HepG2 (cell line): Measurements from ENCODE around the gene GGA2. TPM values are rescaled to one million over a fixed set of nuclear protein-coding genes. Genes with fewer than 3 reads are reported as not detected.

Experiments
- ATAC-seq: fragments of 200-7000 bp; cut with Tn5 transposase; 3 replicates; pipeline ENCODE4 v1.9.1; 2020; ENCODE audit warnings: mild to moderate bottlenecking, moderate library complexity
- BruUV-seq: library from RNA; stranded (reverse); fragments of 400-500 nt; replicated peaks from 2 replicates; lab custom pipeline; 2021; lab: Mats Ljungman, UMichigan
- CTCF ChIA-PET: fragments of 300-600 bp; formaldehyde crosslinking; extraction: SDS; loops from one replicate; lab custom pipeline; 2021; ENCODE audit warnings: low total read pairs, inconsistent platforms, low intra/inter-chr PET ratio; lab: Yijun Ruan, JAX
- POLR2A ChIA-PET: fragments of 350-600 bp; sonication (Branson Sonifier 250); formaldehyde crosslinking; loops from one replicate; lab custom pipeline; 2020; ENCODE audit warnings: antibody characterized with exemption, inconsistent platforms; lab: Yijun Ruan, JAX
- DNase-seq: peaks from one replicate; pipeline ENCODE4 v3.0.0-alpha.2; 2015; ENCODE audit warnings: low spot score
- FAIRE-seq: peaks from 3 replicates; lab custom pipeline; 2011; peaks lifted over from hg19 to GRCh38; lab: Jason Lieb, UNC
- H2AFZ ChIP-seq: one replicate; pipeline ENCODE4 v1.6.1; 2011; ENCODE audit warnings: low read length, inconsistent platforms
- H3K27ac ChIP-seq: fragments of 300-600 bp; 3 replicates; pipeline ENCODE4 v1.8.0; 2011; ENCODE audit warnings: mixed run types, mild to moderate bottlenecking, mixed read lengths, low read length, inconsistent platforms; ENCODE audit not compliant: insufficient read depth; ENCODE audit errors: extremely low read length
- H3K27me3 ChIP-seq, 2 experiments: fragments of 200-600 bp in 1 of 2; 2 replicates in 1 of 2; 3 replicates in 1 of 2; pipeline versions ENCODE4 v1.6.0 to v1.8.0; 2011; ENCODE audit warnings: low read length in 2 of 2, mild to moderate bottlenecking in 2 of 2, moderate library complexity in 2 of 2, inconsistent platforms in 1 of 2; ENCODE audit not compliant: insufficient read depth in 2 of 2, control insufficient read depth in 1 of 2
- H3K36me3 ChIP-seq, 2 experiments: fragments of 200-600 bp in 1 of 2; replicated peaks in 1 of 2; 2 replicates in 1 of 2; 3 replicates in 1 of 2; pipeline versions ENCODE4 v1.5.1 to v1.8.0; 2011; ENCODE audit warnings: low read length in 2 of 2, inconsistent platforms in 1 of 2; ENCODE audit not compliant: insufficient read depth in 2 of 2, control insufficient read depth in 1 of 2
- H3K4me1 ChIP-seq: 2 replicates; pipeline ENCODE4 v1.5.1; 2012; ENCODE audit warnings: low read length, inconsistent platforms; ENCODE audit not compliant: insufficient read depth
- H3K4me2 ChIP-seq: 2 replicates; pipeline ENCODE4 v1.6.0; 2011; ENCODE audit warnings: low read depth, low read length, inconsistent platforms
- H3K4me3 ChIP-seq, 3 experiments: fragments of 200-600 bp in 1 of 3; sonication (generic), shearing (Covaris generic) in 1 of 3; replicated peaks in 1 of 3; 2 replicates each; pipeline ENCODE4 v1.5.1; 2011 to 2016; ENCODE audit warnings: low read length in 3 of 3, inconsistent platforms in 2 of 3, low read depth in 2 of 3, mild to moderate bottlenecking in 2 of 3, control low read depth in 1 of 3, mixed read lengths in 1 of 3; ENCODE audit not compliant: insufficient read depth in 1 of 3
- H3K79me2 ChIP-seq: one replicate; pipeline ENCODE4 v1.6.1; 2011; ENCODE audit warnings: low read length, inconsistent platforms; ENCODE audit not compliant: insufficient read depth
- H3K9ac ChIP-seq: 2 replicates; pipeline ENCODE4 v1.6.0; 2011; ENCODE audit warnings: mild to moderate bottlenecking, low read depth, low read length, inconsistent platforms; ENCODE audit not compliant: insufficient read depth
- H3K9me3 ChIP-seq: 2 replicates; pipeline ENCODE4 v1.5.1; 2012; ENCODE audit warnings: mild to moderate bottlenecking, low read length
- H4K20me1 ChIP-seq: 2 replicates; pipeline ENCODE4 v1.6.0; 2011; ENCODE audit warnings: inconsistent platforms, mild to moderate bottlenecking, low read length, moderate library complexity; ENCODE audit not compliant: insufficient read depth
- DMTF1 ChIP-seq: sonication (generic); formaldehyde crosslinking; IDR thresholded peaks from 2 replicates; pipeline ENCODE4 v1.4.0; 2020; ENCODE audit warnings: mild to moderate bottlenecking, missing genetic modification reagents
- SNRNP70 ChIP-seq: fragments of 200-400 bp; formaldehyde crosslinking; IDR thresholded peaks from 2 replicates; pipeline ENCODE4 v1.6.1; 2017; ENCODE audit warnings: mild to moderate bottlenecking, low read depth, low read length, moderate library complexity
- UBTF ChIP-seq: sonication (generic); formaldehyde crosslinking; IDR thresholded peaks from 2 replicates; pipeline ENCODE4 v1.4.0; 2020; ENCODE audit warnings: mild to moderate bottlenecking, missing genetic modification reagents
- WGBS: methylation state at CpG from one replicate; pipeline ENCODE4 v1.1.6; 2017; ENCODE audit warnings: low lambda C conversion rate; 5-methylcytosine and 5-hydroxymethylcytosine counted together
- in situ Hi-C: cut with HindIII; loops from 2 replicates; pipeline ENCODE4 v1.10.0; 2017; ENCODE audit warnings: low pct_unique_long_range_greater_than_20kb; ENCODE audit not compliant: extremely low pct_ligation_motif_present
- intact Hi-C: fragments of 100-400 bp; cut with micrococcal nuclease; formaldehyde crosslinking; loops from one replicate; pipeline ENCODE4 v1.10.0; 2022; ENCODE audit not compliant: unreplicated experiment
- polyA plus RNA-seq, 8 experiments: library from polyadenylated mRNA; depleted of rRNA in 3 of 8; stranded (reverse) in 7 of 8; unstranded in 1 of 8; fragments of >200 nt; fragmentation: Illumina TruSeq in 4 of 8; extraction: Trizol in 4 of 8; gene quantifications; 2 replicates each; pipeline versions ENCODE4 v1.2.1 to v1.2.3, GENCODE V29; 2011 to 2016; ENCODE audit warnings: low read depth in 4 of 8, missing spikeins in 1 of 8, mixed read lengths in 1 of 8; ENCODE audit not compliant: insufficient read depth in 1 of 8
- total RNA-seq, 5 experiments: library from RNA; depleted of rRNA; stranded (reverse); fragments of >200 nt; fragmentation: Illumina TruSeq; extraction: Trizol; gene quantifications; 2 replicates each; pipeline ENCODE4 v1.2.3, GENCODE V29; 2016; ENCODE audit warnings: low read depth in 1 of 5
- TF ChIP-seq, protein P1 (sequence below): sonication (generic); formaldehyde crosslinking; IDR thresholded peaks from 2 replicates; pipeline ENCODE4 v1.8.1; 2022; ENCODE audit warnings: low read depth, mild to moderate bottlenecking, missing genetic modification reagents

GGA2 gene
- total and polyA plus RNA-seq, 2 of the 13 experiments (the other 11 are each of a cell fraction or from before 2014, with no cell fraction given), result 51.5 to 69.8 TPM

DNA sequence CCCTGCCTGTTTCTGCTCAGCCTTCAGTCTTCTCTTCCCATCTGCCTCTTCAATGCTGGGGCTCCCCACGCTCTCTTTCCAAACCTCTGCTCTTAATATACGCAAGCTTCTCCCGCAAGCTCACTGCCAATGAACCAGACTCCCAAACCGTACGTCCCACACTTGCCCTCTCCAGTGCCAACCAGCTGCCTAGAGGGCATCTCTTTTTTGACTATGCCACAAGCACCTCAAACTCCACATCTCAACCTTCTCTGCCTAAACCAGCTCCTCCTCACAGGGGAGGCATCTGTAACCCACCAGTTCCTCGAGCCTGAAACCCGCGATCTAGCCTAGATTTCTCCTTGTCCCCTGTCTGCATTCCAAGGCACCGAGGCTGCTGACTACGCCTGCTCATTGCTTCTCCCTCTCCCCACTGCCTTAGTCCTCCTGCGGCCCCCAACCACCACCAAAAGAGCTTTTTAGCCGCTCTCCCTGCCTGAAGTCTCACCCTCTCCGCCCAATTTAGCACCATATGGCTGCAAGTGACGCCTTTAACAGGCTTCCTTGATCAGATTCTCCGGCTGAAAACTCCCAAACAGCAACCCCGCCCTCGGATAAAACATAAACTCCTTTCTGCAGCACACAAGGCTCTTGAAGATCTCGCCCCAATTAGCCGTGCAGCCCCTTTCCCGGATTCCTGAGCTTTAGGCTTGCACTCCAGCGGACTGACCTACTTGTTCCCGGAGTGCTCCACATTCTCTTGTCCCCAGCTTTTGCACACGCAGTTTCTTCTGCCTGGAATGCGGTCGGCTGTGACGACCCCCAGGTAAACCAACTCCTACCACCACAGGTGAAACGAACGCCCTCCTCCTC, 1.5 kb downstream of the GGA2 start (continued):
- TF ChIP-seq UBTF (CRISPR knock-in tag), result peak; percentile 44; the same call in 1 of the 2 replicates

DNA sequence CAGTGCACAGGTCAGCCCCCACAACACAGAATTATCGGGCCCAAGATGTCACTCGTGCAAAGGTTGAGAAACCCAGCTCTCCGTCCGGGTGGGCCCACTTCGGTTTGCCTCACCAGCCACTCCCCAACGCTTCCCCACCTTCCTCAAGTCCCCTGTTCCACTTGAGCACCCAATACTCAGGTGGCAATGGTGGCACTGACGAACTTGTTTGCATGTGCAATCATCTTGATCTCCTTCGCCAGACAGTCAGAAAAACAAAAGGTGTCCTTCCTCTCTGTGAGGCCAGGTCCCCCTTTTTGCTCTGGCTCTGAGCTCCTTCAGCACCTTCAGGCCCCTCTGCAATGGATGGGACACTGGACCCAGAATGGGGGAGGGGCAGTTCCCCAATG, 3.7 kb downstream of the GGA2 start:
- no peak for FAIRE-seq
- peaks cover 85% of the 10 kb centered on the region for H3K79me2 ChIP-seq
- no peak for ATAC-seq
- no peak for DNase-seq
- POLR2A ChIA-PET, result interaction anchor here (0.5 to 1.3 kb wide), 4 partner anchors 32 to 168 kb away, joined by 3 to 5 read pairs (median 4); partner anchors contain the start of gene UBFD1
- H3K4me3 ChIP-seq, result no peak overlapping the region
- H3K27ac ChIP-seq, result no peak overlapping the region
- peaks cover 3 to 36% of the 10 kb centered on the region in 2 experiments; a peak in 4 of 5 replicates for H3K36me3 ChIP-seq
- BruUV-seq, result no TSS peak
- no peaks in the 10 kb centered on the region for H3K9me3 ChIP-seq
- H2AFZ ChIP-seq, result no peak overlapping the region
- intact Hi-C loops, result no loop called here
- in situ Hi-C loops, result no loop called here
- CTCF ChIA-PET, result no interaction called here
- 93% methylated on average over 8 of the region's 8 CpGs for WGBS
- no peak overlapping the region for H3K9ac ChIP-seq
- peaks cover 72% of the 10 kb centered on the region for H4K20me1 ChIP-seq
- H3K27me3 ChIP-seq, result no peaks in the 10 kb centered on the region; a peak in 1 of 5 replicates
- H3K4me1 ChIP-seq, result peaks cover 70% of the 10 kb centered on the region
- H3K4me2 ChIP-seq, result peak overlapping the region; percentile 17; the same call in 1 of the 2 replicates
- TF ChIP-seq DMTF1, result no peak
- TF ChIP-seq SNRNP70, result no peak
- TF ChIP-seq, protein P1, sequence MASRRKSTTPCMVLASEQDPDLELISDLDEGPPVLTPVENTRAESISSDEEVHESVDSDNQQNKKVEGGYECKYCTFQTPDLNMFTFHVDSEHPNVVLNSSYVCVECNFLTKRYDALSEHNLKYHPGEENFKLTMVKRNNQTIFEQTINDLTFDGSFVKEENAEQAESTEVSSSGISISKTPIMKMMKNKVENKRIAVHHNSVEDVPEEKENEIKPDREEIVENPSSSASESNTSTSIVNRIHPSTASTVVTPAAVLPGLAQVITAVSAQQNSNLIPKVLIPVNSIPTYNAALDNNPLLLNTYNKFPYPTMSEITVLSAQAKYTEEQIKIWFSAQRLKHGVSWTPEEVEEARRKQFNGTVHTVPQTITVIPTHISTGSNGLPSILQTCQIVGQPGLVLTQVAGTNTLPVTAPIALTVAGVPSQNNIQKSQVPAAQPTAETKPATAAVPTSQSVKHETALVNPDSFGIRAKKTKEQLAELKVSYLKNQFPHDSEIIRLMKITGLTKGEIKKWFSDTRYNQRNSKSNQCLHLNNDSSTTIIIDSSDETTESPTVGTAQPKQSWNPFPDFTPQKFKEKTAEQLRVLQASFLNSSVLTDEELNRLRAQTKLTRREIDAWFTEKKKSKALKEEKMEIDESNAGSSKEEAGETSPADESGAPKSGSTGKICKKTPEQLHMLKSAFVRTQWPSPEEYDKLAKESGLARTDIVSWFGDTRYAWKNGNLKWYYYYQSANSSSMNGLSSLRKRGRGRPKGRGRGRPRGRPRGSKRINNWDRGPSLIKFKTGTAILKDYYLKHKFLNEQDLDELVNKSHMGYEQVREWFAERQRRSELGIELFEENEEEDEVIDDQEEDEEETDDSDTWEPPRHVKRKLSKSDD, result 0 out of 2 replicates have a peak, but pooled peaks have one; percentile 51
